Measurements from ENCODE around the gene MAML3.

MAML3 gene

DNA sequence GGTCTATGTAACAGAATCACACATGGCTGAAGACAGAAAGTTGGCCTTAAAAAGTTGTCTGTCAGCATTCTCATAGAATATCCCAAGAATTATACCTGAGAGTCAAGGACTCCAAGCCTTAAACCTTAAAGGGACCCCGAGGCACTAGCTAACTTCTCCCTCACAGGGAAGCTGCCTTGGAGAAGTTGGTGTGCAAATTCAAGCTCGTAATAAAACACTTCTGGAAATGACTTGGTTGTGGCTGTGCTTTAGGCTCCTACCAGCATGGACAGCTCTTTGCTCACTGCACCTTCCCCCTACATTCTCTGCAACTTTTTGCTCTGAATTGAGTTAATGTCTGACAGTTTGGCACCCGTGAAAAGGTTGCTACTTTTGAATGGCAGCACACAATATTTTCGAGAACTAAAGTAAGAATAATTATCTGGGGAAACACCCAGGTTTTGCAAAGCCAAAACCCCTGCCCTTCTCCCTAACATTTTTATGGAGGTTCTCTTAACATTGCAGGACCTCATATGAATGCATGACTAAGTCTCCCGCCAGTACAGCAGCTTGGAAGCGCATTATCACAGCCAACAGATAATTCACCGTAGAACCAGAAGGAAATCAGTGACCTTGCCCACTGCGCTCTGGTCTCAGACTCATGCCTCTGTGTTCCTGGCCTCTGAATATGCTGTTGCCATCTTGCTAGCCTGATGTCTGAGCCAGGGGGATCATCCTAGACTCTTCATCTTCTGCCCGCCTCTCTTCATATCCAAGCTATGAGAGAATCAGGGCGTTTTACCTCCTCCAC is 397.4 kb downstream of the MAML3 start:
- no peak for DNase-seq (ENCODE audit: low read depth in 2 of 2)

DNA sequence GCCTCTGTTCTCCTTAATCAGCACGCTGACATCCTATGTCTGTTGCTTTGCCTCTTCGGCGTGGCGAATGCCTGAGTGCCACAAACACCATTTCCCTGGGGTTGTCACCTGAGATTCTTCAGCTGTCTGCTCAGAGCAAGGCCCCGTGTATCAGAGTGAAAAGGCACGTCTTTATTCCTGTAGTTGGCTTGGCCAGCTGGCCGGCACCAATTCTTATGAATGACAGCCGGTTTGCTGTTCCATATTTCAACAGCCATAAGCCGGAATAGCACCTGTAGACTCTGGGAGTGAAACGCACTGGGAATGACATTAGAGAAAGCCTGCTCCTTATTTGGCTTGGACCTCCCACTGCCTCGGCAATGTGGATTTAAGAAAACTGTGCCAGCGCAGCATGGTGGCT is 399.0 kb downstream of the MAML3 start:
- DNase-seq (ENCODE audit: low read depth in 2 of 2) = no peak

DNA sequence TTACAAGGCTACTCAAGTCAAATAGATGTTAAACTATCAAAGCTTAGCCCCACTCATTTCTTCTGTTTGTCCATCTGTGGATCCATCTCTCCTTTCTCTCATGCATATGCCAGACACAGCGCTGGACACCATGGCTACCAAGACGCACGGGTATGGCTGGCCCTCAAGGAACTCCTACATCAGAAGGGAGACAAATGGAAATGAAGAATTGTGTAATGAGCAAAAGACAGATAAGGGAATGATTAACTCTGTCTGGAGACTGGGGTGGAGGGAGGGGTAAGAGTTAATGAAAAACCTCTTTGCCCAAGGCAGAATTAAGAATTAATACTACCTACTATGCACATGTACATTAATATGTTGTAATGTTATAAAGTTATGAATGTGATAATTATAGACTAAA is 400.3 kb downstream of the MAML3 start:
- DNase-seq (ENCODE audit: low read depth in 2 of 2) = no peak

DNA sequence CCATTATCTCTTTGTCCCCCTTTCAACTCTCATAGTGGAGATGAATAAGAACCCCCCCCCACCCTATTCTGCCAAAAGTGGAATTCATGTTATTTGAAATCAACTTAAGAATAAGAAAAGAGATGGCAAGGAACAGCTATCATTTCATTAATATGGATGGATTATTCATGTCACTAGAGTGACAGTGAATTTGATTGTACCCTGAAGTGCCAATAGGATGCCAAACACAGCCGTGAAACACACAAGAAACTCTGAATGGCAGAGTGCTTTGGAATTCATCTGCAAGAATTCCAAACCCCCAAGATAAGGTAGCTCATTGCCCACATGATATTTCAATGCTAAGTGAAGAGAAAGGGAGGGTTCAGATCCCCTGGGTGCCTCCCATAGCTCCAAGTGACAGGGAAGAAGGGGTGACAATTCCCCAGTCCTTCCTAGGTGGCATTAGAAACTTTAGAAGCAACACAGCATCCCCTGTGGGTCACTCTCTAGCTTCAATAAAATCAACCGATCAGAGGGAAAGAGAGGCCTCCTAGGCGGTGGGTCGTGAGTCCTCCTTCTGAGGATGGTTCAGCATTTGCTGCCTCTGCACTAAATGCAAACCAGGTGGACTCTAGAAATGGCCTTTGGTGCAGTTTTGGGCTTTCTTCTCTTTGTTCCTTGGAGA is 404.0 kb downstream of the MAML3 start:
- DNase-seq (ENCODE audit: low read depth in 2 of 2) = no peak

DNA sequence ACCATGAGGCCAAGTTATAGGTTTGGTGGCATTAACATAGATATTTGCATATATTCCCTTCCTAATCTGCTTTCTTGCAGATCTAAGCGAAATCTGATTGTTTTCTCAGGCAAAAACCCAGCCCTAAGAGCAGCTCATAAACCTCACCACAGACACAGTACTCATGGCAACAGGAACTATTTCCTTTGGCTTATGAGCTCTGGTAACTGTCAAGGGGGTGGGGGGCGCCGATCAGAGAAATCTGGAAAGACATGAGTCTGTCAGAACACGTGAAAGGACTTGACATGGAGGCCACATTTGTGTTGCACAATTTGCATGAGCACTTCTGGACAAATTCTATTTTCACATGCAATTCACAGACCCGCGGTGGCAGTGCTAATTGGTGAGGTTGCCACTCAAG is 404.6 kb downstream of the MAML3 start:
- DNase-seq (ENCODE audit: low read depth in 2 of 2) = no peak

DNA sequence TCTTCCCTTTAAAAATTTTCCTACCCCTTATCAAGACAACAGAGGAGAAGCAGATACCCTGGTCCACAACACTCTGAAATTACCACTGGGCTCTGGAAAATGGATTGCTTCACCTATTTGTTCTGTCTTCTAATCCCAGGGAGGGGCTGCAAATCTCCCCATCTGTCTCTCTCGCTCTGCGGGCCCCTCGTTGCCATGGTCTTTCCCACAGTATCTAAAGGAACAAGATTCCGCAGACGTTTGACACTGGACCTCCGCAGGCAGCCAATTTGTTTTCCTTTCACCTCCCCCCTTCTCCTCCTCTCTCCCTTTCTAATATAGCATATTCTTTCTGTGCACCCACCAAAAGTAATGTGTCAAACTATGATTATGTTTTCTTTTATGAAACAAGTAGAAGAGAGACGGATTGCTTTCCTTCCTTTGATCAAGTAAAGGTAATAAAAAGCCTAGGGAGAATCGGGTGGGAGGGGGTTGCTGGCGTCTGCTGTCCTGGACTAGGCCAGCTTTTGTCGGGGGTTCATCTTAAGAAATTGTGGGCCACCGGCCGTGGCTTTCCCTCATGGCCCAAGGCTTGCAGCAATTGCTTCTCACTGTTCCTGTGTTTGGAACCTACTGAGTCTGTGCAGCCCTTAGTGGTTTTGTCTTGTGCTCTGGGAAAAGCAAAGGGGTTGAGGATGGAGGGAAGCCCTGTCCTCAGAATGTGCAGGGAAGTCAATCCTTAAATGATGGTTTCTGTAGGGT is 407.4 kb downstream of the MAML3 start:
- no peak for DNase-seq (ENCODE audit: low read depth in 2 of 2)

DNA sequence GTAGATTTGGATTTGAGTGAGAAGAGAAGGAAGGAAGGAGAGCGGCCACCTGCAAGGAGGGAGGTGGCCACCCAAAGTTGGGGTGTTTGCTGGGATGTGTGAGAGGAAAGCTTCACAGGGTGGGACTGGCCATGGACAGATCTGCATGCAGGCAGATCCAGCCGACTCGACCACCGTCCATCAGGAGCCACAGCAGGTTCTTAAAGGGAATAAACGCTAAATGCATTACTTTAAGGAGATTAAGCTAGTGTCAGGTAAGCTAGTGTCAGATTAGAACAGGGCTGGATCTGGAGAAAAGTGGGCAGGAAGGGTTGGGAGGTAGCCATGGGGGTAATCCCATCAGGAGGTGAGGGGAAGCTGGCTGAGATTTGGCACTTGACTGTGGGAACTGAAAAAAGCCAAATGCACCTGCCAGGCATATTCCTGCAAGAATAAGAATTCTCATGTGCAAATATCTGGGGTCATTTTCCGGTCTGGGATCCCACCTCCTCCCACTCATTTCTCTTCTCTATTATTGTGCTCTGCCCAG is 408.8 kb downstream of the MAML3 start:
- no peak for DNase-seq (ENCODE audit: low read depth in 2 of 2)

DNA sequence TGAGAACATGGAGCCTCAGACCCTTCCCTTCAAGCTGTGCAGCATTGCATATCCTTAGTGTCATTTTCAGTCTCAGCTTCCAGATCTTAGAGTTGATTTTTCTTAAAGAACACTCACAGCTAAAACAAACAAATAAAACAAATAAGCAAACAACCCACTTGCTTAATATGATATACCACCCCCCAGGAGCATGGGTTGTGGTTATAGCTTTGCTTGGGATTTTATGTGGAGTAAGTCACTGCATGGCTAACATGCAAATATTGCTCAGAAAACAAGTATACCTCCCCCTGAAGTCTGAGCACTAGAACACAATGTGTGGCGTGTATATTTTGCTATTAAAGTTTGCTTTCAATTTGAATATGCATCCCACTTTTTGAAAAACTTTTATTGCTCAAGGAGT is 409.8 kb downstream of the MAML3 start:
- no peak for DNase-seq (ENCODE audit: low read depth in 2 of 2)

DNA sequence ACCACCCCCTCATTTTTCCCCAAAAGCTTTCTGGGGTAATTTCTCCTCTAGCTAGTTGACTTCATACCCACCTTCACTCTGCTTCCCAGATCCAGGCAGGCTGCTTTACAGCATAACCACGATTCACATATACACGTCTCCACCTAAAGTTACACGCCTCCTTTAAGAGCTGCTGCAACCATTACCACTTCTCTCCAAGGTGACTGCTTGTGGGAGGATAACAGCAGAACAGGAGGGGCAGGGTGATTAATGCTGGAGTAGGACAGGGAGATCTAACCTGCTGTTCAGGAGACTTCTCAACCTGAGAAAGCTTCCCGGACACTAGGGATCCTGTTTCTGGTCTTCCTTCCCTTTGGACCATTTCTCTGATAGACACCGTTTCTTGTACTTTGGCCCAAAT is 411.0 kb downstream of the MAML3 start:
- DNase-seq (ENCODE audit: low read depth in 2 of 2) = no peak

DNA sequence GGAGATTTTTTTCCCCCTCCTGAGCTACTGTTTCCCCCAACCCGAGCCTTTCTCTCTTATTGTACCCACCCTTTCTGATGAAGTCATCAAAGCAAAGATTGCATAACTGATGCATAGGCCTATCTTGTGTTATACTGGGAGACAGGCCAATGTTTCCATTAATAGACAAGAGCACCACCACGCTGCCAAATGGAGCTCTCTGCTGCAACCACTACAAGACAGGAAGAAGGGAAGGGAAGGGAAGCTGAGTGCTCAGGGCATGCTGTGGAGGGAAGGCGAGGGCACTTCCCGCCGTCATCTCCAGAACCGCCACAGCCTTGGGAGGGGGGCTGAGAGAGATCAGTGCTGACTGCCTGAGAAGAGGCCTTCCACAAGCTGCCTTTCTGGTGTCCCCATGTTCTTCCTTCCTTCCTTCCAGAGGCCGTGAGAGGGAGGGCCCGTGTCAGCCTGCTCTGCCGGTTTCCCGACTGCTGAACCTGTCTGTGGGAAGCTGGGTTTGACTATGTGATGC is 413.4 kb downstream of the MAML3 start:
- DNase-seq (ENCODE audit: low read depth in 2 of 2) = no peak

DNA sequence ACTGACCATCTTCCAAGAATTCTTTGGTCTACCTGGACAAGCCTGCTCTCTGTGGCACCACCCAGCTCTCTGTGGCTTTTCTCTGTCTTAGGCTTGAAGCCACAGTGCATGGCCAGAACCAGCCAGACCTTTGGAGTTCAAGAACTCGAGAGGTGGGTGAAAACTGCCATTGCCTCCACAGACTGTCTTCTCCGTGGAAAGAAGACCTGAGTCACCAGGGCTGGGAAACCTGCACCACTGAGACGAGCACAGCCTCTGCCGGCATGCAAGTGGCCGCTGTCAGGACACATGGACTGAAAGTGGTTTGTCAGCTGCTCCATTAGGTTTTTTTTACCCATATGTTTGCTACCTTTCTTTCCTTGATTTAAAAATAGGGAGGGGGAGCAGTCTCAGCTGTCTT is 413.9 kb downstream of the MAML3 start:
- no peak for DNase-seq (ENCODE audit: low read depth in 2 of 2)

DNA sequence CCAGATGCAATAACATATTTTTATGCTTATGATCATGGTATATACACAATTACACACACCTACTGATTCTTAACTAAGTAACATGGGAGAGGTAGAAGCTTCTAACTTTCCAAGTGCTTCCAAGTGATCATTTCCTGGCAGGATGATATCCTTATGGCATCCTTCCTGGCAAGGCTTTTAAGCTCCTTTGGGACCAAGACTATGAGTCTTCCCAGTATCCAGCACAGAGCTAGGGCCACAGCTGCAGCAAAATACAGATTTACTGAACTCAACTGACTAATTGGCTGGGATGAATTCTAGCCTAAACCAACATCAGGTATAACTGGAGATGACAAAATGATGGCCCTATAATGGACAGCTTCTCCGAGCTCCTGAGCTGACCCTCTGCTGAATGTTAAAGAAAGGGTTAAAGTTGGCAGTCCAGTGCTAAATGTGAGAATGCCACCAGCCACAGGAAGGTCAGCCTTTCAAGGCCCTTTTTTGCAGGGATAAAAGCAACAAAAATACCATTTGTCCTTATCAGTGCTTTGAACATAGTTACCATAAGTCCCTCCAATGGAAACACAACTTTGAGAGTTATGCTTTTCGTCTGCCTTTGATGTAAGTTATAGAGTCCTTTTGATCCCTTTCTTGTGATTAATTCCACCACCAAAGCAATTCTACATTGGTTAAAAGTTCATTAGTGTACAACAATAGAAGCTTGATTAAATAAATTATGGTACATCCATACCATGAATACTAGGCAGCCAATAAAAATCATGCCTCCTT is 415.0 kb downstream of the MAML3 start:
- DNase-seq (ENCODE audit: low read depth in 2 of 2) = no peak

DNA sequence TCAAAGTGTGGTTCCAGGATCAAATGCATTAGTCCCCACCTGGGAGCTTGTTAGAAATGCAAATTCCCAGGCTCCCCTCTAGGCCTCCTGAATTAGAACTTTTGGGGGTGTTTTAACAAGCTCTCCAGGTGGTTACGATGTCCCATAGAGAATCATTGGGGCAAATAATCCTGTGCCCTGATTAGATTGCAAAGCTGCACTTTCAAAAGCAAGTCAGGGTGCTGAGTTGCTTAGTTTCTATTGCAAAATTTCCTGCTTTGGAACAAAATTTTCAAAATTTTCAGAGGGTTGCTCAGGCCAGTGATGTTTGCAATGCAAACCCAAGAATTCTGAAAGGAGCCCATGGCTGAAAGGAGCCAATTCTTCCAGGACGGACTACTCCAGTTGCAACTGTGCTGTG is 417.3 kb downstream of the MAML3 start:
- no peak for DNase-seq (ENCODE audit: low read depth in 2 of 2)

DNA sequence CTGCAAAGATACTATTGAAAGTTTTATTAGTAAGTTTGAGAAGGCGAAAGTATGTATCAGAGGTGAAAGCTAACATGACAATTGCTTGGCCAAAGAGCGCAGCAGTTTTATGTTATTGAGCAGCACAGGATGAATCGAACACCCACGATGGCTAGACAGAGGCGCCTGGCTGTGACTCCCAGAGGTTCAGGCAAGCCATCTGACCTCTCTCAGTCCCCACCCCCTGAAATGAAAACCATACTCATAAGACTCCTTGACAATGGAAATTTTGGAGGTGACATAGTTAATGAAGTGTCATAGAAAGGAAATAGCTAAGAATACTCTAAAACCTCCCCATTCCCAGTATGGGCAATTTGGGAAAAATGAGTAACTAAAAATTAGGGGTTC is 417.7 kb downstream of the MAML3 start:
- DNase-seq (ENCODE audit: low read depth in 2 of 2) = no peak

DNA sequence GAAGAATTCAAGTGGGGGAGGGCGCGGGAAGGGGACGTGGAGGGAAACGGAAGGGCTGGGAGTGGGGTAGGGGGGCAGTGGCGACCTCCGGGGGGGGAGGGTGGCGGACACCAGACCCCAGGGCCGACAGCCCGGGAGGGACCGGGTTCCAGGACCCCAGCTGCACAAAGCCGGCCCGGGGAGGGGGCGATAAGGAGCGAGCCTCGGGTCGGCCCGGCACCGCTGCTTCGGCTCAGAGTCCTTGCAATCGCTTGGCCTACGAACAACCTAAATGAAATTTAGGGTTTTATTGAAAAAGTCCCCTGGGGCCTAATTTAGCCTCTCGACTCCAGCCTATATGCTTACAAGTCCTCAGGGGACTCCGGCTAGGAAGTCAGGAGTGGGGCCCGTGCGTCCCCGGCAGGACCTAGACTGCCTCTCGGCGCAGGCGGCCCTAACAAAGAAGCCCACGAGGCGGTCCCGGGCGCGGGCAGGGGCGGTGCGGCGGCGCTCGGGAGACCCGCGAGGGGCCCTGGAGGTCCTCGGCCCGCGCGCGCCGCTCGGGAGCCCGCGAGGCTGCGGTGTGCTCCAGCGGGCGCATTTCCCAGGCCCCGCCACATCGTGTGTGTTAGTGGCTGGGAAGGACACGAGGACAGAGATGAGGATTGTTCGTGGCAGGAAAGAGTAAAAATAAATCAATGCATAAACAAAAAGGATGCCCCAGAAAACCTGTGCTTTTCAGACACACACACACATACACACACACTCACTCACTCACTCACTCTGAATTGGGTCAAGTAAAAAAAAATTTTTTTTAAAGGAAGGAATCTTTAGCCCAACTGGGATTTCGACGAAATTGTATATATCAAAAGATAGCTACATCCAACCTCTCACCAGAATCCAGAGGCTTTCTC is 418.4 kb downstream of the MAML3 start:
- DNase-seq (ENCODE audit: low read depth in 2 of 2) = no peak

DNA sequence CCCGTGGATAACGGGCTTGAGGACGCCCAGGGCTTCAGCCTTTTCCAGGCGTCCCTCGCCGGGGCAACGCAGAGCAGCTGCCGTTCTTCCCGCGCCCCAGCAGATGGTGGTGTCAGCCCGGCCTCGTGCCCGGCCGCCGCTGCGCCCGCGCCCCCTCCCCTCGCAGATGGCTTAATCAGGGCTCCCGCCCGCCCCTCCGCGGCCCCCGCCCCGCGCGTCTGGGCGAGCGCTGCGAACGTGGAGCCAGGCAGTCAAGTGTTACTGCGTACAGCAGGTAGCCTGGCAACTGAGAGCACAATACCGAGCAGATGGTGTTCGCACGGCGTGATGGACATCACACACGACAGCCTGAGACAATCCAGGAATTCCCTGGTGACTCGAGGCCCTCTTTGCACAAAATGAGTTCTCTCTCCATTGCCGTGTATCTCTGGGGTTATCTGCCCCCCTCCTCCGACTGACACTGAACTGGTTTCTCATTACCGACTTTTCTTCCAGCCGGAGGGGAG is 419.1 kb downstream of the MAML3 start:
- peak; percentile 14 to 15 for DNase-seq (ENCODE audit: low read depth in 2 of 2)

DNA sequence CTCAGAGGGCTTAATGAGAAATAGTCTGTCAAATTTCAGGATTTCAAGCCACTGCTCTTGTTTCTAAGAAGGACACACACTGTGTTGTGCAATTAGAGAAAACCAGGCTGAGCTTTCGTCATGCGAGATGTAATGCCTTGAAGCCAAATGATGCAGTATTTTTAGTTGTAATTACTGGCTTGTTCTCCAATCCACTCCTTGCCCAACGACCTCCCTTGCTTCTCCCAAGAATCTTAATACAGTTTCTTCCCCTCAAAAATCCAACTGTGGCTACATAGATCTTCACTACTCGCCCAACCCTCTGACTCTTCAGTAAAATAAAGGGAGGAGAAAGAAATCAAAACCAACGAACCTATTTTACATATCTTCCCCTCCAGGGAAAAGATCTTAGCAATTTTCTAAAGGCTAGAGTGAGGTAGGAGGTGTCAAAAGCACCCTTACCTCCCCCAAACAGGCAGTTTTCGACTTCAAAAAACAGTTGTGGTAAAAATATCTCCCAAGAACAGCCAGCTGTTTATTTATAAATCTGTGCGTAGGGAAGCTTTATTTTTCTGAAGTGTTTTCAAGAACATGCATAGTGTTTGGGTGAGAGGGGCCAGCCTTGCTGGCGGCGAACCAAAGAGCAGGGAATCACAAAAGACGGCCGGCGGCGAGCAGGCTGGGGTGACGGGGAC is 419.6 kb downstream of the MAML3 start:
- no peak for DNase-seq (ENCODE audit: low read depth in 2 of 2)

DNA sequence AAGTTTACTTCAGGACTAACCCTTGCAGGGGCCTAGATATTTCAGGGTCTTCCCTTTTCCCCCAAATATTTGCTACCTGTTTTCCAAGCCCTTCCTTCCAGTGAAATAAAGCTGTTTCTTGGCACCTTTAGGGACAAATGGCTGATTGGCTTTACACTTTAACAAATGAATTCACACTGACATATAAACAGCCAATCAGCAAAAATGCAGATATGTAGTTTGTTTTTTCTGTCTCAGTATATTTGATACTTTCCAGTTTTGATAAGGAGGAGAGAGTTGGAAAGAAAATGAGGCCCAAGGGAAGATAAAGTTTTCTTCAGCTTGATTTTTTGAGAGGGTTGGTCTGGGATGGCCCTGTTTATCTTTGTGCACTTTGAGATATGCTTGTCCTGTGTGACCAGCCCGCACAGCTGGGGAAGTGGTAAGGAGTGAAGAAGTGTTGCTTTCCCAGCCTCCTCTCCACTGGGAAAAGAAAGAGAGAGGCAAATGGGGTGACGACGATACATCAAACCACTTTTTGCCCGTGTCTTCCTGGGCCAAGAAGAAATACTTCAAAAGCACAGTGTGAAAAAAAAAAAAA is 420.9 kb downstream of the MAML3 start:
- DNase-seq (ENCODE audit: low read depth in 2 of 2) = no peak

DNA sequence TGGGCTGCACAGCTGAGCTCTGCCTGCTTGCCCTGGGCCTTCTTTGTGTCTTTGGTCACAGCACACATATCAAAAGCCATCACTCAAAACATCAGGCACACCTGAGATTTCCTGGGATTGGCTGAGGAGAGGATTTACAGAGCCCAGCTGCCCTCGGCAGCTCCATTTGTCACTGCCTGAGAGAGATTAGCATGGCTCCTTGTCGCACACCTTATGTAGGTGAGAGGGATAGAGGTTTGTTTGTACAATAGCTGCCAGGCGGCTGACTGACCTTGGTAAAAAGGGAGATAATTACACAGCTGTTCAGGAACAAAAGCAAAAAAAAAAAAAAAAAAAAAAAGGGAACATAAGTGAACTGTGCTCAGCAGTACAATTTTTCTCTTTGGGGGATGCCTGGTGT is 425.1 kb downstream of the MAML3 start:
- no peak for DNase-seq (ENCODE audit: low read depth in 2 of 2)

DNA sequence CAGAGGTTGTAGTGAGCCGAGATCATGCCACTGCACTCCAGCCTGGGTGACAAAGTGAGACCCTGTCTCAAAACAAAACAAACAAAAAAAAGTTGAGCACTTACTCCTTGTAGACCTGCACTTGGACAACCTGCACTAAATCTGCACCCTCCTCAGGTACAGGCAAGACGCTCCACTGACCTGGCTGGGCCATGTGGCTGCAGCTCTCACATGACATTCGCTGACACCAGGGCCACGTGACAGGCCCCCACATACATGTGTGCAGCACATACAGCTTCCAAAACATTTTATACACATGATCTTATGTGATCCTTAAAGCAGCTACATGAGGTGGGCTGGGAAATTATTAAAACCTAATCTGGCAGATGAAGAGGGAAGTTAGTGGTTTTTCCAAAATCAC is 425.8 kb downstream of the MAML3 start:
- DNase-seq (ENCODE audit: low read depth in 2 of 2) = no peak
